Activated CD4-positive, alpha-beta T cell treated with anti-CD3 and anti-CD28 coated beads, Interleukin-2, amount 10 ng/mL, durations not matched to agents 24 days and 14 days (primary cell): ENCODE data around the gene ALG14. TPM values are rescaled to one million over a fixed set of nuclear protein-coding genes. Genes with fewer than 3 reads are reported as not detected.
"Not testable (repeated sequence)": the region's sequence is repeated elsewhere in the genome, so short reads cannot be mapped to it uniquely, and the experiment has no call there.

Experiments
- DNase-seq: peaks from one replicate; pipeline ENCODE4 v3.0.0; 2022
- H3K27ac Mint-ChIP-seq: one replicate; pipeline ENCODE4 v1.8.0; 2022; ENCODE audit warnings: mild to moderate bottlenecking, mixed read lengths
- H3K27me3 Mint-ChIP-seq: one replicate; pipeline ENCODE4 v1.8.0; 2022; ENCODE audit warnings: mixed read lengths
- H3K36me3 Mint-ChIP-seq: one replicate; pipeline ENCODE4 v1.8.0; 2022; ENCODE audit warnings: low read depth, mild to moderate bottlenecking, mixed read lengths
- H3K4me1 Mint-ChIP-seq: one replicate; pipeline ENCODE4 v1.8.0; 2021; ENCODE audit warnings: mixed read lengths
- H3K4me3 Mint-ChIP-seq: one replicate; pipeline ENCODE4 v1.8.0; 2022; ENCODE audit warnings: mild to moderate bottlenecking, moderate library complexity, mixed read lengths
- H3K9me3 Mint-ChIP-seq: one replicate; pipeline ENCODE4 v1.8.0; 2021; ENCODE audit warnings: mixed read lengths
- intact Hi-C: fragments of 100-400 bp; cut with micrococcal nuclease; formaldehyde crosslinking; loops from one replicate; pipeline ENCODE4 v1.15.1; 2023
- total RNA-seq: library from RNA; stranded (reverse); gene quantifications from 2 replicates; pipeline ENCODE4 v1.2.3, GENCODE V29; 2022

Gene ALG14
- total RNA-seq, 1 donor from 2014 or later, result 2.1 TPM

DNA sequence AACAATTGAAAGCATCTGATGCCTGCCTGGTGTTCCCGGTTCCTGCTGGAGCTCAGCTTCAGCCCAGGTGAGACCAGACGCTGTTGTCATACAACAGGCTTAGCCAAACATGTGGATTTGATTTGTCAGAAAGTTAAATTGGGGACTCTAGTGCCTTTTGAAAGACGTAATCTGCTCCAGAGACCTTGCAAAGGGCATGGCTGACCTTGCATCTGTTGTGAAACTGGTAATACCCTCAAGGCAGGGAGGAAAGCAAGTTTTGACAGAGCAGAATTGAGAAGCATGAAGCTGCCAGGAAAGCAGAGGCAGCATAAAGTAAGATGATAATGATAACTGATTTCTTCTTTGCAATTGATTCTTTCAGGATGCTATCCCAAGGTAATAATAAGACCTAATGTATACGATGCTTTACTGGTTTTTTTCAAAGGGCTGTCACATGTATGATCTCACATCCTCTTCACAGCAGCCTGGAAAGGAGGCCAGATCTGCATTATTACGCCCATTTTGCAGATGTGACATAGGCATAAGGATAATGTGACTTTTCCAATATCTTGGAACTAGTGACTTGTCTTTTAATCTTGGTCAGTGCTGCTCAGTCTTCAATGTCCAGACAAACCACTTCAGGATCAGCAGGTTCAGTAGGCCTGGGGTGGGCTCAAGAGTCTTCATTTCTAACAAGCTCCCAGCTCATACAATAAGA, 121.1 kb downstream of the ALG14 start:
- DNase-seq, result no peak
- no peaks in the 10 kb centered on the region for H3K4me1 Mint-ChIP-seq
- no peak overlapping the region for H3K27ac Mint-ChIP-seq
- intact Hi-C loops, result no loop called here
- H3K4me3 Mint-ChIP-seq, result no peak overlapping the region
- peaks cover 1% of the 10 kb centered on the region for H3K27me3 Mint-ChIP-seq
- H3K36me3 Mint-ChIP-seq, result no peaks in the 10 kb centered on the region
- peaks cover 3% of the 10 kb centered on the region for H3K9me3 Mint-ChIP-seq

DNA sequence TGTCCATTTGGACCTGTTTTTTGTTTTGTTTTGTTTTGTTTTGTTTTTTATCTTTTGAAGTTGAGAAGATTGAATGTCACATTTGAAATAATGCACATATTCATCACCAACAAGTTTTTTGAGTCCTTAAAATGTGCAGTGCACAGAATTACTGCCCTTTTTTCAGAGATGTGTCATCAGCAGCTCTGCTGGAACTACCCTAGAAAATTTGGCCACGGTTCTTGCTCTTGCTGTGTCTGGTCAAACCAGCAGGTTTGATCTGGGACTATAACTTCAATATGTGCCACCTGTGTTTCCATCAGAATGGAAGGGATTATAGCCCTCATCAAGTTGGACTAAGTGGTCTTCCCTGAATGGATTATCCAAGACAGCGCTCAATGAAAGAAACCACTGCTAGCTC, 121.7 kb downstream of the ALG14 start:
- no peak for DNase-seq
- H3K36me3 Mint-ChIP-seq, result no peaks in the 10 kb centered on the region
- intact Hi-C loops, result no loop called here
- H3K27ac Mint-ChIP-seq, result no peak overlapping the region
- H3K9me3 Mint-ChIP-seq, result peaks cover 3% of the 10 kb centered on the region
- peaks cover 3% of the 10 kb centered on the region for H3K27me3 Mint-ChIP-seq
- H3K4me3 Mint-ChIP-seq, result no peak overlapping the region
- no peaks in the 10 kb centered on the region for H3K4me1 Mint-ChIP-seq

DNA sequence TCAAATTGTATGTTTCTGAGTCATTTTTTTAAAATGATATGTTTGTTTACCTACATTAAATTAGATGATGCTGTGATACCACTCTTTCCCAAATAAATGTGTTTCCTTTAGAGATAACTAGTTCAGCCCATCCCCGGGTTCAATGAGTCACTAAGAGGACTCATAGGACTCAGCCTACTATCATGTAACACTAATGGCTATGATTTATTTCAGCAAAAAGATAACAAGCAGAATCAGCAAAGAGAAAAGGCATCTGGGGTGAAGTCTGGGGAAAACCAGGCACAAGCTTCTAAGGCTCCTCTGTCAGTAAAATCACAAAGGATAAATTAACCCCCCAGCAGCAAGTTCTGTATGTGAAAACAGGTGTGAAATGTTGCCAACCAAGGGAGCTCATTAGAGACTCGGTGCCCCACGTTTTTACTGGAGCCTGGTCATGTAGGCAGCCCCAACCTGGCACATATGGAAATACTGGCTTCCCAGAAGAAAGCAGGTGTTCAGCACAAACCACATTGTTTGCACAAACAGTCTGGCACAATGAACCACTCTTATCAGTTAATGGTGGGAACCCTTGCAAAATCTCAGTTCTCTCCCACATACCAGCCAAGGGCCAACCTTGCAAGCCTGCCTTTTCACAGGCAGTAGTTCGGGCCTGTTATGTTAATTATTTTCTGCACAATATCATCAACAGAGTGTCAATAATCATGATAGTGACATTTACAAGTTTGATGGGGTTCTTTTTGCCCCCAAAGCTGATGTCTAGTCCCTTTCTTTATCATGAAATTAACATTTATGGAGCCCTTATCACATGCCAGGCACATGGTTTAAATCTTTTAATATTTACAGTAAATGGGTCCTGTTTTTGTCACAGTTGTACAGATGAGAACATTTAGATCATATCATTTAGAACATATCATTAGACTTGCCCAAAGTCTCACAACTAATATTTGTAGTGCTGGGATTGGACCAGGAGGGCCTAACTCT, 122.8 kb downstream of the ALG14 start:
- Mint-ChIP-seq H3K27me3 (peaks cover 7% of the 10 kb centered on the region), H3K4me3 (no peak overlapping the region), H3K27ac (no peak overlapping the region), H3K4me1 (no peaks in the 10 kb centered on the region), H3K36me3 (no peaks in the 10 kb centered on the region), H3K9me3 (peaks cover 3% of the 10 kb centered on the region)
- DNase-seq, result no peak
- intact Hi-C loops, result no loop called here

DNA sequence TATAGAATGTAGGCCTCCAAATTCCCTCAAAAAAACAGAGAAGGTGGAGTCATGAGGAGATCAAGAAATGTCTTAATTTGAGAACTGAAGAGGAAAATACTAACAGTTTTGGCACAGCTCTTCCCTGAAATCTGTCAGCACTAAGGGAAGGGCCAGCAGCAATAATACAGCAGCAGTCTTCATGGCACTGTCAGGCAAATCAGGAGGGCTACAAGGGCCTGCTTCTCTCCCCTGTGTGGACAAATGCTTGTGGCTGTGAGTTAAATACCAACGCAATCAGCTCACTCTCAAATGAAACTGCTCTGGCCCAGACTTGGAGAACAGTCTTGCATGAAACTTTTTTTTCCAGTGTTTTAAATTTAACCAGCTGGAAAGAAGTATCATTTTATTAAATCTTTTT, 125.3 kb downstream of the ALG14 start:
- no peaks in the 10 kb centered on the region for H3K36me3 Mint-ChIP-seq

DNA sequence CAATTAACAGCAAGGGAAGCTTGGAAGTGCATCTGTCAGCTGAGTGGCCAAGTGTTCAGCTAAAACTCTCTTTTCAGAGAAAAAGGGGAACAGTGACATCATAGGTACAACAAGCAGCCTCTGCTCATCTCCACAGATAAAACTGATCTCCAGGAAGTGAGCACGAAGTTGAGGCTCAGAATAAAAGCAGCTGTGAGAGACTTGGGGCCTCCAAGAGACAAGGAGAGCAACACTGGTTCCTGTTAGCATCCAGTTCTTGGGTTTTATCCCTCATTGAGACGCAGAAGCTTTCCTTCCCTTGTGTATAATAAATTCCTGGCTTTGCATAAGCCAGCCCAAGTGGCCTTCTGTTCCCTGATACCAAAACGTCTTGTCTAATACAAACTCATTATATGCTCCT, 125.9 kb downstream of the ALG14 start:
- Mint-ChIP-seq H3K36me3 (no peaks in the 10 kb centered on the region), H3K4me3 (no peak overlapping the region), H3K4me1 (no peaks in the 10 kb centered on the region), H3K9me3 (no peaks in the 10 kb centered on the region), H3K27ac (no peak overlapping the region), H3K27me3 (peaks cover 15% of the 10 kb centered on the region)
- intact Hi-C loops, result no loop called here
- no peak for DNase-seq

More for the DNA sequence above, 125.3 kb downstream of the ALG14 start:
- Mint-ChIP-seq H3K27me3 (peaks cover 15% of the 10 kb centered on the region), H3K9me3 (no peaks in the 10 kb centered on the region), H3K4me1 (no peaks in the 10 kb centered on the region), H3K27ac (no peak overlapping the region), H3K4me3 (no peak overlapping the region)
- no peak for DNase-seq
- intact Hi-C loops, result no loop called here

DNA sequence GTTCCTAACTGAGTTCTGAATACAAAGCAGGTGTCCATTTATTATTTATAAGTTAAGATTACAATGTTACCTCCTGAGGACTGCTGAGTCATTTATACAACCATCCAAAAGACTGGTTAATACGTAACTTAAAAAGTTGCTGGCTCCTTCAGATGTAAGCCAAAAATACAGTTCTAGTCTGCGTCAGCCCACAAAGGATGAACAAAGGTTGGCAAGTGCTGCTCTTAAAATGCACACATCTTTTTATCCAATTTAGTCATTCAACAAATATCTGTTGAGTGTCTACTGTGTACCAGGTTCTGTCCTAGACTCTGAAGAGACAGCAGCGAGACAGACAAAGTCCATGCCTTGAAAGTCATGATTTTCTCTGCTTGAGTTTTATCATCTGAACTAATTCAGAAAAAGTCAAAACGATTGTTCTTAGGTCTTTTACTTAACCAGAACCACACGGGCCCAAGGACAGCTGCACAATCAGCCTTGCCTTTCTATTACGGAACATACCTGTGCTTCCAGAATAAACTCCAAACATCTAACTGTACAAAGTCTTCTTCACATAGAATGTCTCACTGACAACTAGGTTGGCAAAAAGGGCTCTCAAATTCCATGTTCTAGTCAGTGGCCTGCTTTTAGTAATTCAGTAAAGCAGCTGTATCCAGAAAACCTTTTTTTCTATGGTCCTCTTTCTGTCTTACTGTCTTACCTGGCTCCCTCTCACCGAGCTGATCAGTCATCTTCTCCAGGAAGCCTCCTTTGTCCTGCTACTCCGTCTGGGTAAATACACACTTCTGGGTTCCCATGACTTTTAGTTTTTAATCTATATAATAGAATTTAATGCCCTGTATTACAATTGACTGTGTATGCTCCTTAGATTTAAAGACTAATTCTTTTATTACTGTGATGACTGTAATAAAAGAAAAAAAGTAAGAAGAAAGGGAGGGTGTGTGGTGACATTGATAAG, 130.3 kb downstream of the ALG14 start:
- Mint-ChIP-seq H3K27me3 (peaks cover 19% of the 10 kb centered on the region), H3K36me3 (no peaks in the 10 kb centered on the region), H3K27ac (no peak overlapping the region), H3K9me3 (no peaks in the 10 kb centered on the region), H3K4me3 (no peak overlapping the region), H3K4me1 (peaks cover 2% of the 10 kb centered on the region)
- intact Hi-C loops, result no loop called here
- DNase-seq, result no peak

DNA sequence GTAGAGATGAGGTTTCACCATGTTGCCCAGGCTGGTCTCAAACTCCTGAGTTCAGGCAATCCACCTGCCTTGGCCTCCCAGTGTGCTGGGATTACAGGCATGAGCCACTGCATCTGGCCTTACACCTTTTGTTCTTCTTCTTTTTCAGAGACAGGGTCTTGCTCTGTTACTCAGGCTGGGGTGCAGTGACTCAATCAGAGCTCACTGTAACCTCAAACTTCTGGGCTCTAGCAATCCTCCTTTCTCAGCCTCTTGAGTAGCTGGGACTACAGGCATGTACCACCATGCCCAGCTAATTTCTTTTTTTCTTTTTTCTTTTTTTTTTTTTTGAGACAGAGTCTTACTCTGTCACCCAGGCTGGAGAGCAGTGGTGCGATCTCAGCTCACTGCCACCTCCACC, 131.3 kb downstream of the ALG14 start:
- H3K36me3 Mint-ChIP-seq, H3K27ac Mint-ChIP-seq, H3K9me3 Mint-ChIP-seq, DNase-seq, intact Hi-C loops, H3K4me1 Mint-ChIP-seq, H3K4me3 Mint-ChIP-seq: not testable (repeated sequence)
- H3K27me3 Mint-ChIP-seq, result peaks cover 18% of the 10 kb centered on the region

DNA sequence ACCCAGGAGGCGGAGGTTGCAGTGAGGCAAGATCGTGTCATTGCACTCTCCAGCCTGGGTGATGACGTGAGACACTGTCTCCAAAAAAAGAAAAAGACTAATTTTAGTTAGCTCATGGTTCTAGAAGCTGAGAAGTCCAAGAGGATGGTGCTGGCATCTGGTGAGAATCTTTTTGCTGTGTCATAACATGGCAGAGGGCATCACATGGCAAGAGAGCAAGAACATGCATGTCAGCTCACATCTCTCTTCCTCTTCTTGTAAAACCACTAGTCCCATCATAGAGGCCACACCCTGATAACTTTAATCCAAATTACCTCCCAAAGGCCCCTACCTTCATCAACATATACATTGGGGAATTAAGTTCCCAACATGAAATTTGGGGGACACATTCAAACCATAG, 132.0 kb downstream of the ALG14 start:
- H3K27ac Mint-ChIP-seq, result no peak overlapping the region
- intact Hi-C loops, result no loop called here

DNA sequence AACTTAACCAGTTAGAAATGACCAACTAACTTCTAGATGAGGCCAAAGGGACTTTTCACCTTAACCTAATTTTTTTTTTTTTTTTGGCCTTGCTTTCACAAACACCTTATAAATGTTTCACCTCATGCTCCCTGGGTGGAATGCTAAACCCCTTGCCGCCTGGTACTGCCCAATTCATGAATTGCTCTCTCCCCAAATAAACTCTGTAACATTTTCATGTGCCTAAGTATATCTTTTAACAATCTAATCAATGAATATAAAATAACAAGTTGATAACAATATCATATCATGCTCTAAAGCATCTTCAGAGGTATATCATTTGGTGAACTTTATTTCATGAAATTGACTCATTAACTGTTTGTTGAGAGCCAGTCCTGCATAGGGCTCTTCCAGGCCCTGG, 134.9 kb downstream of the ALG14 start:
- no peaks in the 10 kb centered on the region for H3K9me3 Mint-ChIP-seq

More for the DNA sequence above, 132.0 kb downstream of the ALG14 start:
- H3K4me3 Mint-ChIP-seq, result no peak overlapping the region
- no peaks in the 10 kb centered on the region for H3K9me3 Mint-ChIP-seq
- no peak for DNase-seq
- H3K27me3 Mint-ChIP-seq, result peaks cover 20% of the 10 kb centered on the region
- H3K4me1 Mint-ChIP-seq, result peaks cover 2% of the 10 kb centered on the region
- no peaks in the 10 kb centered on the region for H3K36me3 Mint-ChIP-seq

DNA sequence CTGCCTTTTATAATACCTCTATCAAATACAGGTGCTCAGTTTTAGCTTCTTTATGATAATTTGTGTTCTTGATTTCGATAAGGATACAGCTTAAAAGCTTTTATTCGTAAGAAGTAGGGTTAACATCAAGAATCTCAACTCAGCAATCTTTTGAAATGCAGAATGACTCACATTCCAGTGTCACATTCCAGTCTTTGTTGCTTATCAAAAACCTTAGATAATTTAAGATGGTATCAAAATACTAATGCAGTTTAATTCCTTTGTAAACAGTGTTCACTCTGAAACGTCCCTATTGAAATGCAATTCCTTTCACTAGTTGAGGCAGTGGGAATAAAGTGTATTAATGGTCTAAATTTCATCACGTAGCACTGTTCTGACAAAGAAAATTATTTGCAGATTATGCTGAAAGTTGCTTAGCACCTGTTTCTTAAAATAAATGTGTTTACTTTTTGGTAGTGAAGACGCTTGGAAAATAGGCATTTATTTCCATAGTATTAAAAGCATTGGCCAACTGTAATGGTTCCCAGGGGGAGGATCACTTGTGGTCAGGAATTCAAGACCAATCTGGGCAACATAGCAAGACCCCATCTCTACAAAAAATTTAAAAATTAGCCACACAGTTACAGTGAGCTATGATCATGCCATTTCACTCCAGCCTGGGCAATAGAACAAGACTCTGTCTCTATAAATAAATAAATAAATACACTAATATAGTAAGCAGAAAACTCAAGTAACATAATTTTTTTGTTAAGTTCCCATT, 135.7 kb downstream of the ALG14 start:
- no peak for DNase-seq
- Mint-ChIP-seq H3K4me1 (peaks cover 3% of the 10 kb centered on the region), H3K4me3 (no peak overlapping the region), H3K36me3 (no peaks in the 10 kb centered on the region), H3K27me3 (peaks cover 11% of the 10 kb centered on the region), H3K9me3 (no peaks in the 10 kb centered on the region), H3K27ac (no peak overlapping the region)
- intact Hi-C loops, result no loop called here

More for the DNA sequence above, 134.9 kb downstream of the ALG14 start:
- no peak for DNase-seq
- Mint-ChIP-seq H3K27ac (no peak overlapping the region), H3K4me3 (no peak overlapping the region), H3K27me3 (peaks cover 11% of the 10 kb centered on the region), H3K4me1 (peaks cover 3% of the 10 kb centered on the region), H3K36me3 (no peaks in the 10 kb centered on the region)
- intact Hi-C loops, result no loop called here

DNA sequence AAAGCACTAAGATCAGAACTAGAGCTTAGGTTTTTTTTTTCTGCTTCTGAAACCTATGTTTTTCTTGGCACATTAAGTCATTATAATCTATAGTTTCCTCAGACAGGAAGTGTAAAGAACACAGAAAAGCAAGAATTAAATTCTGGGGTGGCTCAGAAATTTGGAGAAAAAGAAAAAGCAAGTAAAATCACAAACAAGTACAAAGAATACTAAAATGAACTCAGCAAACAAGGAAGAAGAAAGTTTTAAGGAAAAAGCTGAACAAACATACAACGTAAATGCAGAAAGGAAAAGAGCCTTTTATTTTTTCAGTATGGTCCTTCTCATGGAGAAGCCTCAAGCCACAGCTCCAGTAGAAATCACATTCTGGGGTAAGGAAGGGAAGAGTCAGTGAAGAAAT, 137.3 kb downstream of the ALG14 start:
- H3K4me1 Mint-ChIP-seq, result peaks cover 3% of the 10 kb centered on the region
- H3K27ac Mint-ChIP-seq, result no peak overlapping the region
- H3K9me3 Mint-ChIP-seq, result no peaks in the 10 kb centered on the region
- intact Hi-C loops, result no loop called here
- H3K4me3 Mint-ChIP-seq, result no peak overlapping the region
- no peak for DNase-seq
- H3K27me3 Mint-ChIP-seq, result peaks cover 17% of the 10 kb centered on the region
- H3K36me3 Mint-ChIP-seq, result no peaks in the 10 kb centered on the region

DNA sequence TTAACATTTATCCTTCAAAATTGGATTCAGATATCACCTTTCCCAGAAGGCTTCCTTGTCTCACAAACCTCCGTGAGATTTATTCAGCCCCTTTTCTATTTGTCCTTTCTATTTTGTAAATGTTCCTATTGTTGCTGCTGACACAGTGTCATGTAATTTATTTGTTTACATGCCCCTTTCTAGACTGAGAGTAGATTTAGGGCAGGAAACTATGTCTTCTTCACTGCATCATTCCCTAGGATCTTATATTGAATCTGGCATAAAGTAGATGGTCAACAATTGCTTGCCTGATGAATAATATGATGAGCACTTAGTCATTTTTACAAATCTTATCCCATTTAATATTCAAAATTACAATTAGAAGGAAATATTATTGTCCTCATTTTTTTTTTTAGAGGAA, 137.7 kb downstream of the ALG14 start:
- H3K27ac Mint-ChIP-seq, result no peak overlapping the region
- H3K4me1 Mint-ChIP-seq, result peaks cover 3% of the 10 kb centered on the region
- H3K4me3 Mint-ChIP-seq, result no peak overlapping the region
- H3K27me3 Mint-ChIP-seq, result peaks cover 22% of the 10 kb centered on the region
- H3K9me3 Mint-ChIP-seq, result no peaks in the 10 kb centered on the region
- no peak for DNase-seq
- no peaks in the 10 kb centered on the region for H3K36me3 Mint-ChIP-seq
- intact Hi-C loops, result no loop called here

DNA sequence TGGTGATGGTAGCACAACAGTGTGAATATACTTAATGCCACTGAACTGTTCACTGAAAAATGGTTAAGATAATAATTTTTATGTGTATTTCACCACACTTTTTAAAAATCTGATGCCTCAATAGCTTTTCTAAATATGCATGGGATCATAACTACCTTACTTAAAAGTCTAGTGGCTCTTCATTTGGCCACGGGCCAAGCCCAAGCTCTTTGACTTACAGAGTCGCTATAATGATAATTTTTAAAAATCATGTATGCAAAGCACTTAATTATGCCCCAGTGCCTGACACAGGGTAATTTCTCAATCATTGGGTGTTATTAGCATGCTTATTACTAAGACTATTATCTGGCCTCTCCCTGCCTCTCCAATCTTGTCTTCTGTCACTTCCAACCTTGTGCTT, 138.2 kb downstream of the ALG14 start:
- Mint-ChIP-seq H3K4me3 (no peak overlapping the region), H3K27me3 (peaks cover 24% of the 10 kb centered on the region), H3K27ac (no peak overlapping the region), H3K9me3 (no peaks in the 10 kb centered on the region), H3K36me3 (no peaks in the 10 kb centered on the region), H3K4me1 (peaks cover 3% of the 10 kb centered on the region)
- no peak for DNase-seq
- intact Hi-C loops, result no loop called here
